CD14-positive monocyte (primary cell): ENCODE results near the gene IER5. TPM values are rescaled to one million over a fixed set of nuclear protein-coding genes. Genes with fewer than 3 reads are reported as not detected.
"Not testable (repeated sequence)": the region's sequence is repeated elsewhere in the genome, so short reads cannot be mapped to it uniquely, and the experiment has no call there.

ENCODE experiments used
- DNase-seq, 3 donors: peaks; one replicate each; pipeline ENCODE4 v3.0.0-alpha.2; 2011 to 2022
- H2AFZ ChIP-seq: 2 replicates; pipeline ENCODE4 v1.6.0; 2012; ENCODE audit warnings: mild to moderate bottlenecking, low read depth, low read length, inconsistent platforms; ENCODE audit not compliant: insufficient read depth, poor library complexity, severe bottlenecking
- H3K27ac ChIP-seq, 2 donors: 1 replicate in 1 of 2; 2 replicates in 1 of 2; pipeline ENCODE4 v1.5.1; 2012 to 2013; ENCODE audit warnings: low read length in 2 of 2, control low read depth in 1 of 2, inconsistent platforms in 1 of 2, low read depth in 1 of 2, mild to moderate bottlenecking in 1 of 2
- H3K27me3 ChIP-seq, 2 donors: one replicate each; pipeline versions ENCODE4 v1.6.0 to v1.6.1; 2011 to 2013; ENCODE audit warnings: low read length in 2 of 2; ENCODE audit not compliant: control insufficient read depth in 2 of 2, insufficient read depth in 2 of 2
- H3K36me3 ChIP-seq, 2 donors: replicated peaks in 1 of 2; 1 replicate in 1 of 2; 2 replicates in 1 of 2; pipeline versions ENCODE4 v1.5.1 to v1.6.1; 2012 to 2013; ENCODE audit warnings: low read length in 2 of 2, control low read depth in 1 of 2, inconsistent platforms in 1 of 2, mild to moderate bottlenecking in 1 of 2; ENCODE audit not compliant: insufficient read depth in 2 of 2, control insufficient read depth in 1 of 2
- H3K4me1 ChIP-seq, 2 donors: 1 replicate in 1 of 2; 2 replicates in 1 of 2; pipeline versions ENCODE4 v1.5.1 to v1.6.1; 2012 to 2013; ENCODE audit warnings: low read length in 2 of 2, control low read depth in 1 of 2, inconsistent platforms in 1 of 2, mild to moderate bottlenecking in 1 of 2, moderate library complexity in 1 of 2; ENCODE audit not compliant: insufficient read depth in 2 of 2, control insufficient read depth in 1 of 2
- H3K4me2 ChIP-seq: replicated peaks from 2 replicates; pipeline ENCODE3; 2012; ENCODE audit warnings: low read length, moderate library complexity, mild to moderate bottlenecking; ENCODE audit not compliant: poor library complexity, severe bottlenecking; ENCODE audit errors: extremely low read depth
- H3K4me3 ChIP-seq, 3 experiments: fragments of 200-600 bp in 1 of 3; sonication (generic) in 1 of 3; replicated peaks in 1 of 3; 1 replicate in 2 of 3; 2 replicates in 1 of 3; pipeline ENCODE4 v1.5.1; 2011 to 2013; ENCODE audit warnings: low read length in 3 of 3, mild to moderate bottlenecking in 3 of 3, control low read depth in 2 of 3, low read depth in 2 of 3, inconsistent platforms in 1 of 3, moderate library complexity in 1 of 3
- H3K79me2 ChIP-seq: 2 replicates; pipeline ENCODE4 v1.6.0; 2012; ENCODE audit warnings: mild to moderate bottlenecking, control low read depth, inconsistent platforms, low read length, moderate library complexity; ENCODE audit not compliant: insufficient read depth
- H3K9ac ChIP-seq: 2 replicates; pipeline ENCODE4 v1.6.0; 2017; ENCODE audit warnings: low read length, mild to moderate bottlenecking; ENCODE audit not compliant: insufficient read depth, poor library complexity, severe bottlenecking
- H3K9me3 ChIP-seq, 2 donors: replicated peaks in 1 of 2; 1 replicate in 1 of 2; 2 replicates in 1 of 2; pipeline versions ENCODE4 v1.5.1 to v1.6.1; 2012 to 2013; ENCODE audit warnings: low read length in 2 of 2, control low read depth in 1 of 2; ENCODE audit not compliant: control insufficient read depth in 1 of 2, insufficient read depth in 1 of 2
- H4K20me1 ChIP-seq: 2 replicates; pipeline ENCODE4 v1.6.0; 2012; ENCODE audit warnings: mild to moderate bottlenecking, low read length, control low read depth, moderate library complexity; ENCODE audit not compliant: insufficient read depth
- H3K27ac Mint-ChIP-seq, 7 donors: one replicate each; pipeline ENCODE4 v1.8.0; 2020; ENCODE audit warnings: mild to moderate bottlenecking in 7 of 7, mixed read lengths in 7 of 7, moderate library complexity in 6 of 7, inconsistent platforms in 2 of 7
- H3K27me3 Mint-ChIP-seq, 3 donors: one replicate each; pipeline ENCODE4 v1.8.0; 2021 to 2022; ENCODE audit warnings: low read depth in 3 of 3, mild to moderate bottlenecking in 3 of 3, mixed read lengths in 3 of 3, moderate library complexity in 3 of 3, inconsistent platforms in 1 of 3
- H3K36me3 Mint-ChIP-seq, 2 donors: one replicate each; pipeline ENCODE4 v1.8.0; 2020; ENCODE audit warnings: mixed read lengths in 2 of 2, inconsistent platforms in 1 of 2, mild to moderate bottlenecking in 1 of 2
- H3K4me1 Mint-ChIP-seq: one replicate; pipeline ENCODE4 v1.8.0; 2020; ENCODE audit warnings: mild to moderate bottlenecking, mixed read lengths
- H3K4me3 Mint-ChIP-seq, 2 donors: one replicate each; pipeline ENCODE4 v1.8.0; 2020; ENCODE audit warnings: mild to moderate bottlenecking in 2 of 2, mixed read lengths in 2 of 2, moderate library complexity in 1 of 2
- H3K9me3 Mint-ChIP-seq, 7 donors: one replicate each; pipeline ENCODE4 v1.8.0; 2020 to 2022; ENCODE audit warnings: mixed read lengths in 7 of 7, mild to moderate bottlenecking in 6 of 7, moderate library complexity in 6 of 7, inconsistent platforms in 2 of 7
- CTCF ChIP-seq: fragments of 200-600 bp; IDR thresholded peaks from one replicate; pipeline ENCODE4 v1.8.0; 2022; ENCODE audit warnings: antibody characterized with exemption, mild to moderate bottlenecking
- WGBS: methylation state at CpG from one replicate; pipeline ENCODE4 v1.1.5; 2013; ENCODE audit warnings: missing lambda C conversion rate; ENCODE audit not compliant: insufficient coverage; 5-methylcytosine and 5-hydroxymethylcytosine counted together
- intact Hi-C, 2 donors: fragments of 100-400 bp; cut with micrococcal nuclease; formaldehyde crosslinking; loops; one replicate each; pipeline versions ENCODE4 v1.15.0 to v1.15.1; 2023
- polyA plus RNA-seq, 3 donors: library from polyadenylated mRNA; depleted of rRNA in 1 of 3; unstranded in 2 of 3; stranded (reverse) in 1 of 3; fragments of 300-500 nt in 2 of 3; fragments of >200 nt in 1 of 3; fragmentation: Illumina TruSeq in 2 of 3; gene quantifications; 1 replicate in 2 of 3; 2 replicates in 1 of 3; pipeline ENCODE4 v1.2.3, GENCODE V29; 2012 to 2021

Gene IER5
- polyA plus RNA-seq, 3 donors, result 13.7 to 110 (median 29.0) TPM

GRCh38 chr1:181115368-181115684 is 26.8 kb downstream of the IER5 start:
- WGBS, result 66% methylated on average over 3 of the region's 3 CpGs
- no peak overlapping the region for H3K4me2 ChIP-seq
- Mint-ChIP-seq H3K4me3 (no peak overlapping the region), H3K27ac (peak overlapping the region in 1 of 7 donors; percentile 50), H3K36me3 (peaks cover 0 to 3% of the 10 kb centered on the region in 2 donors), H3K27me3 (peaks cover 0 to 4% (median 3%) of the 10 kb centered on the region in 3 donors), H3K4me1 (peaks cover 34% of the 10 kb centered on the region), H3K9me3 (peaks cover 0 to 2% (median 0%) of the 10 kb centered on the region in 7 donors)
- H3K27me3 ChIP-seq, result no peaks in the 10 kb centered on the region
- DNase-seq, result no peak
- H3K4me3 ChIP-seq, result no peak overlapping the region
- H3K9me3 ChIP-seq, result no peaks in the 10 kb centered on the region
- H4K20me1 ChIP-seq, result no peaks in the 10 kb centered on the region
- no peak for TF ChIP-seq CTCF
- intact Hi-C loops, result no loop called here
- H3K79me2 ChIP-seq, result no peaks in the 10 kb centered on the region
- no peak overlapping the region for H2AFZ ChIP-seq
- no peak overlapping the region for H3K27ac ChIP-seq
- H3K36me3 ChIP-seq, result no peaks in the 10 kb centered on the region
- H3K4me1 ChIP-seq, result peaks cover 20 to 24% of the 10 kb centered on the region in 2 donors
- no peak overlapping the region for H3K9ac ChIP-seq

GRCh38 chr1:181115971-181116370 is 27.5 kb downstream of the IER5 start:
- H3K9me3 Mint-ChIP-seq, H3K4me3 Mint-ChIP-seq, H3K36me3 ChIP-seq, H2AFZ ChIP-seq, H3K27me3 ChIP-seq, DNase-seq, H3K4me3 ChIP-seq, H4K20me1 ChIP-seq, H3K36me3 Mint-ChIP-seq, H3K27ac ChIP-seq, intact Hi-C loops, H3K27ac Mint-ChIP-seq, H3K4me2 ChIP-seq, H3K27me3 Mint-ChIP-seq, H3K9ac ChIP-seq, H3K79me2 ChIP-seq, H3K9me3 ChIP-seq: not testable (repeated sequence)
- H3K4me1 ChIP-seq, result peaks cover 20 to 24% of the 10 kb centered on the region in 2 donors
- 96% methylated on average over 5 of the region's 9 CpGs for WGBS
- H3K4me1 Mint-ChIP-seq, result peaks cover 36% of the 10 kb centered on the region
